Transverse colon (tissue), 4 donors: ENCODE data around the gene DENND1A. TPM values are rescaled to one million over a fixed set of nuclear protein-coding genes. Genes with fewer than 3 reads are reported as not detected.

Experiments used
- DNase-seq: peaks from one replicate; pipeline ENCODE4 v3.0.0-alpha.2; 2019
- H3K27ac ChIP-seq, 4 donors: fragments of 200-600 bp; sonication (generic); 2 replicates each; pipeline ENCODE4 v1.5.1; 2016 to 2018; ENCODE audit warnings: inconsistent platforms in 4 of 4
- H3K27me3 ChIP-seq: fragments of 200-600 bp; sonication (generic); 2 replicates; pipeline ENCODE4 v1.5.1; 2017; ENCODE audit warnings: inconsistent platforms
- H3K36me3 ChIP-seq, 4 donors: fragments of 200-600 bp; sonication (generic); 2 replicates each; pipeline ENCODE4 v1.5.1; 2017 to 2019; ENCODE audit warnings: inconsistent platforms in 4 of 4
- H3K4me1 ChIP-seq, 4 donors: fragments of 200-600 bp; sonication (generic); 2 replicates each; pipeline ENCODE4 v1.5.1; 2017 to 2020; ENCODE audit warnings: inconsistent platforms in 4 of 4
- H3K4me3 ChIP-seq, 4 donors: fragments of 200-600 bp; sonication (generic); 1 replicate in 1 of 4; 2 replicates in 3 of 4; pipeline versions ENCODE4 v1.5.1 to v1.6.1; 2017 to 2019; ENCODE audit warnings: inconsistent platforms in 4 of 4
- H3K9me3 ChIP-seq, 2 donors: fragments of 200-600 bp; sonication (generic); 2 replicates each; pipeline ENCODE4 v1.5.1; 2017 to 2019; ENCODE audit warnings: inconsistent platforms in 2 of 2
- EP300 ChIP-seq: sonication (generic); formaldehyde crosslinking; IDR thresholded peaks from one replicate; pipeline ENCODE4 v1.6.1; 2017; ENCODE audit warnings: antibody characterized with exemption, low read depth
- POLR2A ChIP-seq: fragments of 450-650 bp; IDR thresholded peaks from one replicate; pipeline ENCODE4 v1.6.1; 2016; ENCODE audit warnings: antibody characterized with exemption, mild to moderate bottlenecking, moderate library complexity
- POLR2AphosphoS5 ChIP-seq, 3 donors: sonication (generic); formaldehyde crosslinking; IDR thresholded peaks; one replicate each; pipeline ENCODE4 v1.6.1; 2016; ENCODE audit warnings: antibody characterized with exemption in 3 of 3
- WGBS, 2 donors: methylation state at CpG; one replicate each; pipeline ENCODE4 v1.1.5; 2018; ENCODE audit warnings: low coverage in 1 of 2; 5-methylcytosine and 5-hydroxymethylcytosine counted together
- in situ Hi-C, 4 donors: fragments of 200-750 bp; cut with MboI; loops; one replicate each; pipeline versions ENCODE4 v1.15.0 to v1.15.1; 2017; ENCODE audit warnings: low sequenced_read_pairs in 3 of 4, low pct_ligation_motif_present in 1 of 4, low pct_unique_long_range_greater_than_20kb in 1 of 4
- intact Hi-C: fragments of 100-400 bp; cut with DNase I; formaldehyde crosslinking; loops from one replicate; pipeline ENCODE4 v1.15.1; 2023; ENCODE audit warnings: low total_unique reads
- total RNA-seq, 4 donors: library from RNA; depleted of rRNA; stranded (reverse); fragments of >200 nt; gene quantifications; one replicate each; pipeline ENCODE4 v1.1.0, GENCODE V29; 2016
- TF ChIP-seq, protein P1 (sequence below), 5 experiments: fragments of 200-600 bp in 3 of 5; fragments of 450-650 bp in 2 of 5; sonication (generic) in 3 of 5; IDR thresholded peaks; 1 replicate in 2 of 5; 2 replicates in 3 of 5; pipeline ENCODE4 v1.5.1; 2016 to 2017; ENCODE audit warnings: antibody characterized with exemption in 5 of 5, inconsistent platforms in 3 of 5, mild to moderate bottlenecking in 2 of 5, moderate library complexity in 1 of 5

Gene DENND1A
- total RNA-seq, 4 donors from 2014 or later: 12.5 to 78.6 (median 40.0) TPM

DNA sequence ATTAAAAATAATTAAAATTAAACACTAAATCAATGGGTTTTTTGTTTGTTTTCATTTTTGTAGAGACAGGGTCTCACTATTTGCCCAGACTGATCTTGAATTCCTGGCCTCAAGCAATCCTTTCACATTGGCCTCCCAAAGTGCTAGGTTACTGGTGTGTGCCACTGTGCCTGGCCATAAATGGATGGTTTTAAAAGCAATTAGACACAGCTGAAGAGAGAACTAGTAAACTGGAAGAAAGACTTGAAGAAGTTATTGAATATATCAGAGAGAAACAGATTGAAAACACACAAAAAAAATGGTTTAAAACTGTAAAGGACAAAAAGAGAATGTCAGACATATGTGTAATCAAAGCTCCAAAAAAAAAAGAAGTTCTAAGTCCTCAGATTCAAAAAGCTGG lies 83.0 kb downstream of the DENND1A start:
- H3K4me3 ChIP-seq: no peak overlapping the region
- peaks cover 0 to 31% (median 5%) of the 10 kb centered on the region in 4 donors for H3K36me3 ChIP-seq
- in situ Hi-C loops (no loop called here), intact Hi-C loops (no loop called here)
- DNase-seq: no peak
- H3K27ac ChIP-seq: no peak overlapping the region
- H3K27me3 ChIP-seq: no peaks in the 10 kb centered on the region
- no peaks in the 10 kb centered on the region for H3K4me1 ChIP-seq
- peaks cover 25 to 36% of the 10 kb centered on the region in 2 donors for H3K9me3 ChIP-seq
- TF ChIP-seq POLR2A: no peak
- TF ChIP-seq, protein P1, sequence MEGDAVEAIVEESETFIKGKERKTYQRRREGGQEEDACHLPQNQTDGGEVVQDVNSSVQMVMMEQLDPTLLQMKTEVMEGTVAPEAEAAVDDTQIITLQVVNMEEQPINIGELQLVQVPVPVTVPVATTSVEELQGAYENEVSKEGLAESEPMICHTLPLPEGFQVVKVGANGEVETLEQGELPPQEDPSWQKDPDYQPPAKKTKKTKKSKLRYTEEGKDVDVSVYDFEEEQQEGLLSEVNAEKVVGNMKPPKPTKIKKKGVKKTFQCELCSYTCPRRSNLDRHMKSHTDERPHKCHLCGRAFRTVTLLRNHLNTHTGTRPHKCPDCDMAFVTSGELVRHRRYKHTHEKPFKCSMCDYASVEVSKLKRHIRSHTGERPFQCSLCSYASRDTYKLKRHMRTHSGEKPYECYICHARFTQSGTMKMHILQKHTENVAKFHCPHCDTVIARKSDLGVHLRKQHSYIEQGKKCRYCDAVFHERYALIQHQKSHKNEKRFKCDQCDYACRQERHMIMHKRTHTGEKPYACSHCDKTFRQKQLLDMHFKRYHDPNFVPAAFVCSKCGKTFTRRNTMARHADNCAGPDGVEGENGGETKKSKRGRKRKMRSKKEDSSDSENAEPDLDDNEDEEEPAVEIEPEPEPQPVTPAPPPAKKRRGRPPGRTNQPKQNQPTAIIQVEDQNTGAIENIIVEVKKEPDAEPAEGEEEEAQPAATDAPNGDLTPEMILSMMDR (IDR thresholded peaks at IDR 0.05): no peak
- no peak for TF ChIP-seq EP300
- no peak for TF ChIP-seq POLR2AphosphoS5 (IDR thresholded peaks at IDR 0.05)

DNA sequence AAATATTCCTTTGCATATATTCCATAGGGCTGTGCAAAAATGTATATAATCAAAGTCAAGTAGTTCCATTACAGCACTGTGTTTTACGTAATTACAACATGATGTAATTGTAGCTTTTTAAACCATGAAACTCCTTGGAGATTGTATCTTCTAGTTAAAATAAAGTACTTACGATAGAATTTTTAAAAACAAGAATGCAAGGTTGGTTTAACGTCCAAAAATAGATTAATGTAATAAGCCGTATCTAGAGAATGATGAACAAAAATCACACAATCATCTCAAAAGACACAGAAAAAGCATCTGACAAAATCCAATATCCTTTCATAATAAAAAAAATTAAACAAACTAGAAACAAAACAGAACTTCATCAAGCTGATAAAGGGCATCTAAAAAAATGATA lies 86.2 kb downstream of the DENND1A start:
- Histone ChIP-seq H3K9me3 (peaks cover 25 to 36% of the 10 kb centered on the region in 2 donors), H3K27ac (no peak overlapping the region), H3K27me3 (no peaks in the 10 kb centered on the region), H3K4me1 (no peaks in the 10 kb centered on the region), H3K4me3 (no peak overlapping the region), H3K36me3 (peaks cover 0 to 31% (median 5%) of the 10 kb centered on the region in 4 donors)
- in situ Hi-C loops: no loop called here
- TF ChIP-seq, protein P1 (IDR thresholded peaks at IDR 0.05): no peak
- TF ChIP-seq POLR2A (no peak), EP300 (no peak), POLR2AphosphoS5 (IDR thresholded peaks at IDR 0.05) (no peak)
- 97 to 98% methylated on average over 4 of the region's 4 CpGs for WGBS, 2 donors
- intact Hi-C loops: no loop called here
- DNase-seq: no peak

DNA sequence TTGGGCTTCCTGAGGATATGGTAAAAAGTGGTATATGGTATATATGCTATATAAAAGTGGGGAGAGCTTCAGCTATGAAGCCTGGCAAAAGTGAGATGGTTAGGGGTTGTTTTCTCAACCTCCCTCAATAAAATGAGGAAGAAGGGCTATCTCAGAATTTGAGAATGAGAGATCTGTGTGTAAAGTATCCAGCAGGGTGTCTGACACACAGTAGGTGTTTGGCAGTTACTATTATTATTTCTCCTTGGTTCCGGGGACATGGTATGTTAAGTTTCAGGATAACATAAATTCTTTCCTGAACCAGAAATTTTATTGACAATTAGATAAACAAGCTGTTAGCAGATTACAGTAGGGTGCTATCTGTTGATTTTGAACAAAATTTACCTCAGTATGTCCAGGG lies 94.1 kb downstream of the DENND1A start:
- Histone ChIP-seq H3K36me3 (no peaks in the 10 kb centered on the region), H3K27ac (no peak overlapping the region), H3K9me3 (no peaks in the 10 kb centered on the region), H3K4me1 (peaks cover 0 to 8% (median 0%) of the 10 kb centered on the region in 4 donors), H3K4me3 (no peak overlapping the region), H3K27me3 (no peaks in the 10 kb centered on the region)
- no peak for DNase-seq
- in situ Hi-C loops: no loop called here
- TF ChIP-seq POLR2AphosphoS5 (IDR thresholded peaks at IDR 0.05): no peak
- TF ChIP-seq POLR2A: no peak
- TF ChIP-seq, protein P1 (IDR thresholded peaks at IDR 0.05): no peak
- no peak for TF ChIP-seq EP300
- intact Hi-C loops: no loop called here
- 67 to 72% methylated on average over 1 of the region's 1 CpG for WGBS, 2 donors

DNA sequence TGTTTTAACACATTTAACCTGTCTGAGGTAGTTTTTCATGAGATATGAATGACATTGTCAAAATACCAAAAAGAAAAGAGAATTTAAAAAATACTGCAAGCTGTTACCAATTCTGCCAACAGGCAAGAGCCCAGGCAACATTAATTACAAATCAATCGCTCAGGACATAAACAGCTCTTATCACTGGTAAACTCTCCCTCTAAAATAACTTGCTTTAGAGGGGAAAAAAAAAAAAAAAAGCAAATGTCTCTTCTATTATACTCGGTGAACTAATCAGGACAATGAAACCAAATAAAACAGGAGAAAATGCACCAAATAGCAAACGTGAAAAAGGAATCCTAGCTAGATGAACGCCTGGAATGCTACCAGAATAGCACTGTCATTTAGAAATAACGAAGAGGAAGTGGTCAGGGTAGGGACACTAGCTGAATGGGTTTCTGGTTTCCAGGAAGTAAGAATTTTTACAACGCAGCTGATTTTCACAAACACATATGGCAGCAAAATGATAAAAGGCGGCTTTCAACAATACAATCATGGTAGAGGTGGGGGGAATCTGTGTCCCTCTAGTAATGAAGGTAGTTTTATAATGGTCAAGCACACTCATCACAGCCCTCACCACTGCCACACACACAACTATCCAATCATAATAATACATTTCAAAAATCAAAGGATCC lies 94.9 kb downstream of the DENND1A start:
- WGBS, 2 donors: 48 to 66% methylated on average over 7 of the region's 7 CpGs
- no peak for DNase-seq
- in situ Hi-C loops (no loop called here), intact Hi-C loops (no loop called here)
- peaks cover 0 to 8% (median 0%) of the 10 kb centered on the region in 4 donors for H3K4me1 ChIP-seq
- no peaks in the 10 kb centered on the region for H3K27me3 ChIP-seq
- H3K36me3 ChIP-seq: peaks cover 0 to under 1% (median 0%) of the 10 kb centered on the region in 4 donors
- H3K4me3 ChIP-seq: no peak overlapping the region
- no peak overlapping the region for H3K27ac ChIP-seq
- TF ChIP-seq, protein P1 (IDR thresholded peaks at IDR 0.05): no peak
- TF ChIP-seq POLR2A (no peak), EP300 (no peak), POLR2AphosphoS5 (IDR thresholded peaks at IDR 0.05) (no peak)
- peaks cover 2 to 4% of the 10 kb centered on the region in 2 donors for H3K9me3 ChIP-seq
